ENCODE data around the gene CASP10. TPM values are rescaled to one million over a fixed set of nuclear protein-coding genes. Genes with fewer than 3 reads are reported as not detected.

Gene CASP10
- total and polyA plus RNA-seq, 2 of the 13 experiments (the other 11 are each of a cell fraction or from before 2014, with no cell fraction given): 22.2 to 23.8 TPM

- TF ChIP-seq TAF1 (CRISPR knock-in tag; IDR thresholded peaks at IDR 0.05) (peak; percentile 80), NONO (IDR thresholded peaks at IDR 0.05) (no peak), NONO (CRISPR knock-in tag; conservative IDR thresholded peaks at IDR 0.05) (no peak), JUND (CRISPR knock-in tag; IDR thresholded peaks at IDR 0.05) (no peak), ZBTB40 (IDR thresholded peaks at IDR 0.05) (no peak), ZBTB40 (CRISPR knock-in tag; IDR thresholded peaks at IDR 0.05) (no peak), NFIB (CRISPR knock-in tag; IDR thresholded peaks at IDR 0.05; ENCODE audit: borderline replicate concordance) (no peak), REXO4 (CRISPR knock-in tag; IDR thresholded peaks at IDR 0.05; ENCODE audit: borderline replicate concordance) (no peak), ATRX (CRISPR knock-in tag; IDR thresholded peaks at IDR 0.05; ENCODE audit: borderline replicate concordance) (no peak), ZNF513 (CRISPR knock-in tag; conservative IDR thresholded peaks at IDR 0.05) (no peak), CENPBD1 (CRISPR knock-in tag; IDR thresholded peaks at IDR 0.05; ENCODE audit: borderline replicate concordance, low read depth) (no peak), ZSCAN22 (CRISPR knock-in tag; IDR thresholded peaks at IDR 0.05) (no peak), HINFP (CRISPR knock-in tag; IDR thresholded peaks at IDR 0.05; ENCODE audit: low read depth) (no peak), ZNF850 (CRISPR knock-in tag; conservative IDR thresholded peaks at IDR 0.05) (no peak), ATM (IDR thresholded peaks at IDR 0.05; ENCODE audit: borderline replicate concordance) (no peak), ZNF724P (CRISPR knock-in tag; IDR thresholded peaks at IDR 0.05; ENCODE audit: borderline replicate concordance) (peak; percentile 56; the same call in 1 of the 2 replicates), IKZF1 (IDR thresholded peaks at IDR 0.05) (no peak), NCOR1 (IDR thresholded peaks at IDR 0.05; ENCODE audit: borderline replicate concordance, low read length) (no peak; the same call in 1 of the 2 replicates), ZNF382 (CRISPR knock-in tag; IDR thresholded peaks at IDR 0.05; ENCODE audit: borderline replicate concordance) (no peak)
Observed at GRCh38 chr2:201233192-201233811, 50.4 kb downstream of the CASP10 start (continued).

Data from HepG2 (cell line).